Lung (tissue), 12 donors: ENCODE data around the gene MPZL1. TPM values are rescaled to one million over a fixed set of nuclear protein-coding genes. Genes with fewer than 3 reads are reported as not detected.

Experiments
- ATAC-seq: fragments of 200-7000 bp; cut with Tn5 transposase; one replicate; pipeline ENCODE4 v1.9.1; 2020; ENCODE audit warnings: moderate number of reproducible peaks; ENCODE audit not compliant: insufficient read depth, low FRiP score
- DNase-seq, 3 donors: peaks; one replicate each; pipeline ENCODE4 v3.0.0-alpha.2; 2013 to 2017
- H3K27ac ChIP-seq, 2 donors: one replicate each; pipeline ENCODE4 v1.5.1; 2013; ENCODE audit warnings: mild to moderate bottlenecking in 2 of 2, moderate library complexity in 2 of 2, control low read depth in 1 of 2, inconsistent platforms in 1 of 2, low read depth in 1 of 2, low read length in 1 of 2
- H3K27me3 ChIP-seq, 3 donors: one replicate each; pipeline ENCODE4 v1.5.1; 2013; ENCODE audit warnings: low read length in 2 of 3; ENCODE audit not compliant: control insufficient read depth in 3 of 3, insufficient read depth in 3 of 3
- H3K36me3 ChIP-seq, 4 donors: one replicate each; pipeline ENCODE4 v1.5.1; 2013; ENCODE audit warnings: low read length in 4 of 4, mild to moderate bottlenecking in 1 of 4, moderate library complexity in 1 of 4; ENCODE audit not compliant: control insufficient read depth in 4 of 4, insufficient read depth in 4 of 4
- H3K4me1 ChIP-seq, 5 donors: one replicate each; pipeline ENCODE4 v1.5.1; 2013; ENCODE audit warnings: low read length in 5 of 5, mild to moderate bottlenecking in 2 of 5, moderate library complexity in 1 of 5; ENCODE audit not compliant: control insufficient read depth in 5 of 5, insufficient read depth in 5 of 5
- H3K4me3 ChIP-seq: one replicate; pipeline ENCODE4 v1.5.1; 2013; ENCODE audit warnings: mild to moderate bottlenecking, control low read depth, moderate library complexity
- H3K9ac ChIP-seq, 2 donors: one replicate each; pipeline ENCODE4 v1.5.1; 2013; ENCODE audit warnings: low read length in 2 of 2, control low read depth in 1 of 2; ENCODE audit not compliant: insufficient read depth in 1 of 2
- H3K9me3 ChIP-seq, 4 donors: one replicate each; pipeline ENCODE4 v1.5.1; 2013; ENCODE audit warnings: low read length in 3 of 4, mild to moderate bottlenecking in 1 of 4, moderate library complexity in 1 of 4; ENCODE audit not compliant: control insufficient read depth in 4 of 4, insufficient read depth in 3 of 4
- CTCF ChIP-seq: IDR thresholded peaks from 2 replicates; pipeline ENCODE4 v1.5.1; 2012; ENCODE audit warnings: mild to moderate bottlenecking; ENCODE audit errors: control extremely low read depth, extremely low read depth
- WGBS, 2 donors: extraction: QIAGEN DNeasy Blood & Tissue Kit; methylation state at CpG; one replicate each; pipeline ENCODE4 v1.1.7; 2013; 5-methylcytosine and 5-hydroxymethylcytosine counted together
- polyA plus RNA-seq, 2 donors: library from polyadenylated mRNA; stranded (reverse); fragments of 200-250 nt; gene quantifications; one replicate each; pipeline ENCODE4 v1.2.1, GENCODE V29; 2013
- total RNA-seq, 2 donors: library from RNA; depleted of rRNA in 1 of 2; stranded (reverse); fragments of >200 nt in 1 of 2; gene quantifications; one replicate each; pipeline ENCODE4 v1.2.1, GENCODE V29; 2014 to 2021
- donor health status: control.
- donor health status: control.
- donor health status: Bipolar disorder and iron deficiency.
- donor health status: healthy.
- donor health status: DM: yes; HTN: yes; CAD: no.

The MPZL1 gene
- total and polyA plus RNA-seq, 4 donors, result 25.3 to 116 (median 77.0) TPM

- DNase-seq (no peak), ATAC-seq (no peak)
- no peaks in the 10 kb centered on the region for H3K4me1 ChIP-seq
- no peak overlapping the region for H3K4me3 ChIP-seq
- no peaks in the 10 kb centered on the region for H3K27me3 ChIP-seq
- H3K27ac ChIP-seq, result no peak overlapping the region
- peaks cover 0 to 5% (median 0%) of the 10 kb centered on the region in 4 donors for H3K36me3 ChIP-seq
- WGBS, 2 donors, result 91% methylated on average over 10 of the region's 10 CpGs
- no peak overlapping the region for H3K9ac ChIP-seq
- H3K9me3 ChIP-seq, result no peaks in the 10 kb centered on the region
- no peak for TF ChIP-seq CTCF
Measured at GRCh38 chr1:167706931-167707877, 14.6 kb upstream of the MPZL1 start.

GRCh38 chr1:167707942-167708341, 13.8 kb upstream of the MPZL1 start:
- ATAC-seq, result no peak
- Histone ChIP-seq H3K9me3 (no peaks in the 10 kb centered on the region), H3K27me3 (no peaks in the 10 kb centered on the region), H3K9ac (no peak overlapping the region), H3K36me3 (peaks cover 0 to 5% (median 0%) of the 10 kb centered on the region in 4 donors), H3K27ac (no peak overlapping the region), H3K4me3 (no peak overlapping the region), H3K4me1 (peaks cover 0 to under 1% (median 0%) of the 10 kb centered on the region in 5 donors)
- 91 to 95% methylated on average over 4 of the region's 4 CpGs for WGBS, 2 donors
- no peak for DNase-seq
- TF ChIP-seq CTCF, result no peak

GRCh38 chr1:167708940-167709389, 12.8 kb upstream of the MPZL1 start:
- 23 to 56% methylated on average over 3 of the region's 3 CpGs for WGBS, 2 donors
- Histone ChIP-seq H3K9me3 (no peaks in the 10 kb centered on the region), H3K4me1 (peaks cover 0 to 5% (median 0%) of the 10 kb centered on the region in 5 donors), H3K27me3 (no peaks in the 10 kb centered on the region), H3K9ac (no peak overlapping the region), H3K36me3 (peaks cover 0 to 5% (median 0%) of the 10 kb centered on the region in 4 donors), H3K4me3 (no peak overlapping the region), H3K27ac (no peak overlapping the region)
- ATAC-seq, result no peak
- DNase-seq, result no peak
- TF ChIP-seq CTCF, result no peak
